C4-2B (cell line): ENCODE measurements around the gene SVOP.

ENCODE experiments used
- H3K27ac ChIP-seq: fragments of 450-650 bp; 2 replicates; pipeline ENCODE4 v1.5.1; 2017
- ZFX ChIP-seq: fragments of 450-650 bp; IDR thresholded peaks from 2 replicates; pipeline ENCODE4 v1.6.1; 2017
- TF ChIP-seq, protein P1 (sequence below): fragments of 450-650 bp; conservative IDR thresholded peaks from 2 replicates; pipeline ENCODE4 v1.5.1; 2017; ENCODE audit warnings: mild to moderate bottlenecking

The SVOP gene

DNA sequence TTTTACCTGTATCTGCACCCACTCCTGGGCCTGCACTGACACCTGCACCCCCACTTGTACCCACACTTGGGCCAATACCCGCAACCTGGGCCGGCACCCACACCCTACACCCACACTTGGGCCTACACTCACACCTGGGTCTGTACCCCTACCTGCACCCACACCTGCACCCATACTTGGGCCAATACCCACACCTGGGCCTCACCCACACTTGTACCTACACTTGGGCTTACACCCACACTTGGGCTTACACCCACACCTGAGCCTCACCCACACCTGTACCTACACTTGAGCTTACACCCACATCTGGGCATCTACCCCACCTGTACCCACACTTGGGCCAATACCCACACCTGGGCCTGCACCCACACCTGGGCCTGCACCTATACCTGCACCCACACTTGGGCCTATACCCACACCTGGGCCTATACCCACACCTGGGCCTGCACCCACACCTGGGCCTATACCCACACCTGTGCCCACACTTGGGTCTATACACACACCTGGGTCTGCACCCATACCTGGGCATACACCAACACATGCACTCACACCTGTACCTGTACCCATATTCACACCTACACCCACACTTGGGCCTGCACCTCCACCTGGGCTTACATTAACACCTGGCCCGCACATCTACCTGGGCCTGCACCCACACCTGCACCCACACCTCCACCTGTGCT is 101.8 kb downstream of the SVOP start:
- H3K27ac ChIP-seq: no peak overlapping the region
- TF ChIP-seq, protein P1, sequence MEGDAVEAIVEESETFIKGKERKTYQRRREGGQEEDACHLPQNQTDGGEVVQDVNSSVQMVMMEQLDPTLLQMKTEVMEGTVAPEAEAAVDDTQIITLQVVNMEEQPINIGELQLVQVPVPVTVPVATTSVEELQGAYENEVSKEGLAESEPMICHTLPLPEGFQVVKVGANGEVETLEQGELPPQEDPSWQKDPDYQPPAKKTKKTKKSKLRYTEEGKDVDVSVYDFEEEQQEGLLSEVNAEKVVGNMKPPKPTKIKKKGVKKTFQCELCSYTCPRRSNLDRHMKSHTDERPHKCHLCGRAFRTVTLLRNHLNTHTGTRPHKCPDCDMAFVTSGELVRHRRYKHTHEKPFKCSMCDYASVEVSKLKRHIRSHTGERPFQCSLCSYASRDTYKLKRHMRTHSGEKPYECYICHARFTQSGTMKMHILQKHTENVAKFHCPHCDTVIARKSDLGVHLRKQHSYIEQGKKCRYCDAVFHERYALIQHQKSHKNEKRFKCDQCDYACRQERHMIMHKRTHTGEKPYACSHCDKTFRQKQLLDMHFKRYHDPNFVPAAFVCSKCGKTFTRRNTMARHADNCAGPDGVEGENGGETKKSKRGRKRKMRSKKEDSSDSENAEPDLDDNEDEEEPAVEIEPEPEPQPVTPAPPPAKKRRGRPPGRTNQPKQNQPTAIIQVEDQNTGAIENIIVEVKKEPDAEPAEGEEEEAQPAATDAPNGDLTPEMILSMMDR: no peak
- TF ChIP-seq ZFX: no peak

DNA sequence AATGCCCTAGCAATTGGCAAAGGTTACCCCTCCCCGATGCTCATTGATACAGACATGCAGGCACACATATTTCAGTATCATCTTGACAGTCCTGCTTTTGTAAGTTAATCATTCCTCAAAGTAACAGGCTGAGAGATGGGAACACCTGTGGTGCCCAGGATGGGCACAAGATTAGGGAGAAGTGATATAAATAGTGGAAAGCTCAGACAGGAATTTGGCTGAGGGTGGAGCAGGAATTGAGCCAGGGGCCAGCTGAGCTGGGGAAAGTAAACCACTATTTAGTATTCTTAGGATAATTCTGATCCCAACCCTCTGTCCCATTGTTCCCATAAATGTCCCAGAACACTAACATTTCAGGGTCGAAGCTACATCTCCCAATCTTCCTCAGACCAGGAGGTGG is 102.7 kb downstream of the SVOP start:
- no peak overlapping the region for H3K27ac ChIP-seq
- TF ChIP-seq ZFX: no peak
- TF ChIP-seq, protein P1: no peak

DNA sequence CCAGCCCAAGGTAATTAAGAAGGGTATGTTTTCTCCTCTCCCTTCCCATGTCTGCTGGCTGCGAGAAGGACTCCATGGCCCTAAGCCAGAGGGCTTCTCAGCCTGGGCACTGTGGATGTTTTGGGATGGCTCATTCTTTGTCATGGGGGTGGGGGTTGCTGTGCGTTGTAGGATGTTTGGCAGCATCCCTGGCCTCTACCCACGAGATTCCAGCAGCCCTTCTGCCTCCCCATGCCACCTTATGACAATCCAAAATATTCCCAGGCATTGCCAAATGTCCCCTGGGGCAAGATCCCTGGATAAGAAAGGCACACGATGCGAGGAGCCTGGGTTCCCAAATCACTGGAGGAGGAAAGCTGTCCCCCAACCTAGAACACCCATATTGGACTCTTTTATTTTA is 104.5 kb downstream of the SVOP start:
- TF ChIP-seq, protein P1: no peak
- TF ChIP-seq ZFX: no peak
- no peak overlapping the region for H3K27ac ChIP-seq

DNA sequence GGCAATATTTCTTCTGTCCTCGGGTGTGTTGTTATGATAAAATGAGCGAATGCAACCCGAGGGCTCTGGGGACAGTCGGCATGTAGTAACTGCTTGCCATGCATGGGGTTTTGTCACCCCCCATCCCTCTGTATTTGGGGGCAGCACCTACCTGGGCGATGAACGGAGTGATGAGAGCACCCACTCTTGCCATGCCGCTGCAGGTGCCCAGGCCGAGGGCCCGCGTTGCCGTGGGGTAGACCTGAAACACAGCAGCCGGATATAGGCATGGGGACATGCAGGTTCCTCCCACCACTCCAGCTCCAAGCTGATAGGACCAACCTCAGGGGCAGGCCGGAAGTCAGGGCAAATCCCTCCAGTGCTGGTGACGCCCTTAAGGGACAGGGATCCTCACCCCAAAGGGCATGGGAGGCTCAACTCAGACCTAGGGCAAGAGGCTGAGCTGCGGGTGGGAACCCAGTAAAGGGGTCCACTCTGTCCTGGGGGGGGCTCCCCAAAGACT is 105.2 kb downstream of the SVOP start:
- TF ChIP-seq, protein P1: no peak
- TF ChIP-seq ZFX: no peak
- H3K27ac ChIP-seq: no peak overlapping the region

DNA sequence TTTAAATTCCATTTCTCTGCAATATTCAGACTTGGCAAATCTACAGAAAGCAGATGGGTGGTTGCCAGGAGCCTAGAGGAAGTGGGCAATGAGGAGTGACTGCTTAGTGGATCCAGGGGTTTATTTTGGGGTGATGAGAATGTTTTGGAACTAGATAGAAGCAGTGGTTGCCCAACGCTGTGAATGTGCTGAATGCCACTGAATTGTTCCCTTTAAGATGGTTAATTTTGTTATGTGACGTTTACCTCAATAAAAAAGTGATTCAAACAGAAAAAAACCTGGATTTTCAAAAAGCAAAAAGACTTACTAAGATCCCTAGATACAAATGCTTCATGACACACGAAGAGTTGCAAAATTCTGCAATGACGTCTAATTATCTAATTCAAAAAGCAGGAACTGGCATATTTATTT is 106.7 kb downstream of the SVOP start:
- H3K27ac ChIP-seq: no peak overlapping the region
- TF ChIP-seq, protein P1: no peak
- no peak for TF ChIP-seq ZFX

DNA sequence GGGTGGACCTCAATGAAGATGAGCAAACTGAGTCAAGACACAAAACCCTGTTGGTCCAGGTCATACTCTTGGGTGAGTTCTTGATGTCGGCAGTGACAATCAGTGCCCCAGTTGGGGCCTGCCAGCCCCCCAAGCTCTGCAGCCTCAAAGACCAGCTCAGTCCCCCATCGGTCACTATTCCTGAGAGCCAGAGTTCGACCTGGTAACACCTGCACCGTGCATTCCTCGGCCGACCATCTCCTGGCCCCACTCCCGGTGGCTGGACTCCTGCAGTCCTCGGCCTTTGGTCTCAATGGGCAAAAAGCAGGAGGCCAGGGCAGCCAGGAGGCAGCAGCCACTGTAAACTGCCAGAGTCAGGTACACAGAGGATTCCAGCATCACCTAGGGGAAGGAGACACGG is 108.5 kb downstream of the SVOP start:
- TF ChIP-seq, protein P1: no peak
- no peak for TF ChIP-seq ZFX
- no peak overlapping the region for H3K27ac ChIP-seq

DNA sequence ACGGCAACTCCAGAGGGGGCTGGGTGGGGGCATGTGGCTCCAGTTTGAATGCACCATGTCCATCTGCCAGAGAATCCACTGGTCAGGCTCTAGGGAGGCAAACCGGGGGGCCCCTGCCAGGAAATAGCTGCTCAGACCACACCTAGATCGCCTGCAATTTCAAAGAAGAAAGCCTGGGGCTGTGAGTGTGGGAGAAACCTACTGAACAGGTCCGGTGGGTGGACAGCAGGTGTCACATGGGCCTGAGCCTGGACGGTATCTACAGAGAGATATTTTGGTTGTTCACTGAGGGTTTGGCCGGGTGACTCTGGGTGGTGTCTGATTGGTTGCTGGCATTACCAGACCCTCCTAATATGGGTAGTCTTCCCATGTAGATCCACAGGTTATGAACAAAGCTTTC is 109.0 kb downstream of the SVOP start:
- H3K27ac ChIP-seq: no peak overlapping the region
- TF ChIP-seq, protein P1: no peak
- TF ChIP-seq ZFX: no peak
